PC-3 (cell line): ENCODE results near the gene E2F1. TPM values are rescaled to one million over a fixed set of nuclear protein-coding genes. Genes with fewer than 3 reads are reported as not detected.
A peak's percentile ranks its signal among the peaks of the same experiment; 100 is the strongest.

Experiments used
- ATAC-seq: fragments of 200-7000 bp; cut with Tn5 transposase; 2 replicates; pipeline ENCODE4 v1.9.1; 2020; ENCODE audit warnings: mild to moderate bottlenecking, moderate library complexity
- BruUV-seq: library from RNA; stranded (reverse); fragments of 400-500 nt; replicated peaks from 2 replicates; lab custom pipeline; 2021; lab: Mats Ljungman, UMichigan
- CTCF ChIA-PET: fragments of 300-600 bp; sonication (Branson Sonifier 250); formaldehyde crosslinking; loops from one replicate; lab custom pipeline; 2022; ENCODE audit warnings: antibody characterized with exemption; lab: Charles Lee
- POLR2A ChIA-PET: fragments of 300-600 bp; sonication (Branson Sonifier 250); formaldehyde crosslinking; loops from one replicate; lab custom pipeline; 2022; ENCODE audit warnings: antibody characterized with exemption; ENCODE audit not compliant: unreplicated experiment; lab: Charles Lee
- DNase-seq: peaks from one replicate; pipeline ENCODE4 v3.0.0-alpha.2; 2015
- H2AFZ ChIP-seq: fragments of 300-600 bp; sonication (generic); 2 replicates; pipeline ENCODE4 v1.6.0; 2016; ENCODE audit warnings: antibody characterized with exemption, low read length
- H3F3A ChIP-seq: fragments of 300-600 bp; sonication (generic); one replicate; pipeline ENCODE4 v1.6.0; 2017; ENCODE audit warnings: antibody characterized with exemption, low read length, control low read depth, mild to moderate bottlenecking; ENCODE audit not compliant: unreplicated experiment
- H3K27ac ChIP-seq: fragments of 300-600 bp; sonication (generic); 2 replicates; pipeline ENCODE4 v1.5.1; 2016; ENCODE audit warnings: mild to moderate bottlenecking, low read length
- H3K27me3 ChIP-seq: fragments of 300-600 bp; sonication (generic); 2 replicates; pipeline ENCODE4 v1.6.1; 2016; ENCODE audit warnings: low read length, mixed read lengths
- H3K36me3 ChIP-seq: fragments of 300-600 bp; sonication (generic); 2 replicates; pipeline ENCODE4 v1.6.1; 2016; ENCODE audit warnings: low read depth, mixed run types, low read length, mixed read lengths
- H3K4me1 ChIP-seq: fragments of 300-600 bp; sonication (generic); 2 replicates; pipeline ENCODE4 v1.5.1; 2016; ENCODE audit warnings: low read length; ENCODE audit not compliant: insufficient read depth
- H3K4me2 ChIP-seq: fragments of 300-600 bp; sonication (generic); 2 replicates; pipeline ENCODE4 v1.6.0; 2016; ENCODE audit warnings: low read length
- H3K4me3 ChIP-seq: fragments of 300-600 bp; sonication (generic); 2 replicates; pipeline ENCODE4 v1.5.1; 2016; ENCODE audit warnings: mild to moderate bottlenecking, low read length, mixed read lengths
- H3K79me2 ChIP-seq: fragments of 300-600 bp; sonication (generic); 2 replicates; pipeline ENCODE4 v1.6.1; 2017; ENCODE audit warnings: low read length, mixed read lengths
- H3K9ac ChIP-seq: fragments of 300-600 bp; sonication (generic); 2 replicates; pipeline ENCODE4 v1.6.0; 2016; ENCODE audit warnings: mild to moderate bottlenecking, low read length
- H3K9me2 ChIP-seq: fragments of 300-600 bp; sonication (generic); replicated peaks from 2 replicates; pipeline ENCODE4 v1.6.1; 2016; ENCODE audit warnings: mixed run types, low read length, mixed read lengths
- H3K9me3 ChIP-seq: fragments of 300-600 bp; sonication (generic); 2 replicates; pipeline ENCODE4 v1.6.1; 2016; ENCODE audit warnings: low read length, mixed read lengths
- H4K20me1 ChIP-seq: fragments of 300-600 bp; sonication (generic); 2 replicates; pipeline ENCODE4 v1.6.1; 2016; ENCODE audit warnings: low read length, mixed read lengths
- EZH2 ChIP-seq: fragments of 300-600 bp; sonication (generic); IDR thresholded peaks from one replicate; pipeline ENCODE4 v1.6.1; 2017; ENCODE audit warnings: antibody characterized with exemption, mild to moderate bottlenecking, low read length; ENCODE audit not compliant: unreplicated experiment
- EZH2phosphoT487 ChIP-seq: fragments of 300-600 bp; sonication (generic); IDR thresholded peaks from 2 replicates; pipeline ENCODE4 v1.6.1; 2018; ENCODE audit warnings: mild to moderate bottlenecking, antibody characterized with exemption, low read length, borderline replicate concordance
- intact Hi-C: fragments of 100-400 bp; cut with micrococcal nuclease; formaldehyde crosslinking; loops from 2 replicates; pipeline ENCODE4 v1.9.0; 2023
- total RNA-seq: library from RNA; depleted of rRNA; stranded (reverse); fragments of >200 nt; gene quantifications from 2 replicates; pipeline ENCODE4 v1.2.3, GENCODE V29; 2014
- TF ChIP-seq, protein P1 (sequence below): fragments of 300-600 bp; sonication (generic); conservative IDR thresholded peaks from 2 replicates; pipeline ENCODE4 v1.5.1; 2017; ENCODE audit warnings: antibody characterized with exemption, low read depth, mild to moderate bottlenecking, low read length

The E2F1 gene
- total RNA-seq, 1 experiment from 2014 or later, result 63.7 TPM

DNA sequence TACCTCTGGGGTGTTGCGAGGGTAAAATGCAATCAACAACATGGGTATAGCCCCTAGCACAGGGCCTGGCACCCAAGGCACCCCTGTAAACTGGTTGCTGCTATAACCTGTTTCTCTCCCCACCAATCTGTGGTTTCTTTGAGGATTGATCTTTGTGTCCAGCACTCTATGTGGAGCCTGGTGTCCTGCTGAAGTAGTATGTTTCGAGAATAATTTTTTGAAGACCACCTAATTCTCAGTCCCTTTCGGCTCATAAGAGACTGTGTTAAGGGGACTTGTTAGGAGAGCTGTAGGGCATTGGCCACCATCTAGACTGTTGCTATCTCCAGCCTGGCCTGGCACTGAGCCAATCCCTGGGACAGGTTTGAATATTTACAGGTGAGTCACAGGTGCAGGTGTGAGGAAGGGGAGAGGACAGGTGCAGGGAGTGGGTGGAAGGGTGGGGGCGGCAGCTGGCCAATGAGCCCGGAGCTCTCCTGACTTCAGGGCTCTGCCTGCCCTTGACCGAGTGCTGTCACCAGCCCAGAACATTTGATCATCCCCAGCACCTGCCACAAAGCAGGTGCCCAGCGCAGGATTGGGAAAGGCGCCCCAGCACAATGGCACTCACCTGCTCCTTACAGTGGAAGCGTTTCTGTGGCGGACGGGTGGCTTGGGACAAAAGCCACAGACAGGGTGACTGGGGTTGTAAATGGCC lies 32.1 kb downstream of the E2F1 start:
- no peaks in the 10 kb centered on the region; the same call in 1 of the 2 replicates for H3K36me3 ChIP-seq
- no peaks in the 10 kb centered on the region for H3K9me2 ChIP-seq
- no peak overlapping the region for H3K4me2 ChIP-seq
- intact Hi-C loops, result loop anchor here (1.0 kb wide), 1 partner anchor 197 kb away; no protein-coding TSS in a partner anchor
- ChIA-PET POLR2A (interaction anchor here (0.8 kb wide), 1 partner anchor 197 kb away, joined by 3 read pairs; no protein-coding TSS in a partner anchor), CTCF (interaction anchor here (1.1 to 1.8 kb wide), 4 partner anchors 127 to 209 kb away, joined by 3 to 14 read pairs (median 4); no protein-coding TSS in a partner anchor)
- H3K9me3 ChIP-seq, result no peaks in the 10 kb centered on the region
- peak; percentile 62 for DNase-seq
- no peaks in the 10 kb centered on the region for H3F3A ChIP-seq
- ATAC-seq, result peak; percentile 33
- H3K79me2 ChIP-seq, result no peaks in the 10 kb centered on the region
- no peaks in the 10 kb centered on the region for H4K20me1 ChIP-seq
- no peak overlapping the region for H3K27ac ChIP-seq
- H3K4me1 ChIP-seq, result peaks cover 23% of the 10 kb centered on the region
- no peaks in the 10 kb centered on the region for H3K27me3 ChIP-seq
- TF ChIP-seq EZH2phosphoT487 (no peak), EZH2 (no peak)
- TF ChIP-seq, protein P1, sequence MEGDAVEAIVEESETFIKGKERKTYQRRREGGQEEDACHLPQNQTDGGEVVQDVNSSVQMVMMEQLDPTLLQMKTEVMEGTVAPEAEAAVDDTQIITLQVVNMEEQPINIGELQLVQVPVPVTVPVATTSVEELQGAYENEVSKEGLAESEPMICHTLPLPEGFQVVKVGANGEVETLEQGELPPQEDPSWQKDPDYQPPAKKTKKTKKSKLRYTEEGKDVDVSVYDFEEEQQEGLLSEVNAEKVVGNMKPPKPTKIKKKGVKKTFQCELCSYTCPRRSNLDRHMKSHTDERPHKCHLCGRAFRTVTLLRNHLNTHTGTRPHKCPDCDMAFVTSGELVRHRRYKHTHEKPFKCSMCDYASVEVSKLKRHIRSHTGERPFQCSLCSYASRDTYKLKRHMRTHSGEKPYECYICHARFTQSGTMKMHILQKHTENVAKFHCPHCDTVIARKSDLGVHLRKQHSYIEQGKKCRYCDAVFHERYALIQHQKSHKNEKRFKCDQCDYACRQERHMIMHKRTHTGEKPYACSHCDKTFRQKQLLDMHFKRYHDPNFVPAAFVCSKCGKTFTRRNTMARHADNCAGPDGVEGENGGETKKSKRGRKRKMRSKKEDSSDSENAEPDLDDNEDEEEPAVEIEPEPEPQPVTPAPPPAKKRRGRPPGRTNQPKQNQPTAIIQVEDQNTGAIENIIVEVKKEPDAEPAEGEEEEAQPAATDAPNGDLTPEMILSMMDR, result no peak
- no TSS peak for BruUV-seq
- no peak overlapping the region for H3K4me3 ChIP-seq
- H3K9ac ChIP-seq, result no peak overlapping the region
- H2AFZ ChIP-seq, result no peak overlapping the region

DNA sequence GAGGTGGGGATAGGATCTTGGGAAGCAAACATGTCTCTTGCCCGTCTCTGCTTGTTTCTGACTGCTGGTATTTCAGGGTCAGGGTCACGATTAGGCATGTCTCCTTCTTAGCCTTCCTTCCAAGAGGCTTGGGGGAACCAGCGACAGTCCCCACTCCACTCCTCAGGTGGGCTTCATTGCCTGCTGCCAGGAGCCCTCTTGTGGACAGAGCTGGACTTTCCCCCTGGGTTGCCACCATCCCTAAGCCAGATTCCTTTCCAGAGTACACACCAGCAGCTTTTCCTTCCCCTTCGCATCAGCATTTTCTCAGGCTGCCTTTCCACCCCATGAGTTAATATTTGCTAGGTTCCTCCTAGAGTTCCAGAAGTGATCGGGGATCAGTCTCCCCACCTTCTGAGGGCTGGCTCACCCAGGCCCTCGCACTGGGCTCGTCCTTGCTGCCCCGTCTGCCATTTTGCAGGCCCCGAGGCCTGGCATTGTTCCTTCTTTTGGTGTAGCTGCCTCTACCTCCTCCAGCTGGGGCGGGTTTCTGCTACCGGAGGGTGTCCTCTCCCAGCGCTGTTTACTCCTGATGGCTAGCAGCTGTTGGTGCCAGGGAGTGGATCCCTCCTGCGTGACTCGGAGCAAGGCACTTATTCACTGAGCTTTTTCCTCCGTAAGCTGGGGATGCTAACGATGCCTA lies 32.8 kb downstream of the E2F1 start:
- ChIA-PET POLR2A (no interaction called here), CTCF (interaction anchor here (0.6 to 1.8 kb wide), 5 partner anchors 13 to 208 kb away, joined by 3 to 14 read pairs (median 4); partner anchors contain the start of gene ACTL10)
- Histone ChIP-seq H3K27me3 (no peaks in the 10 kb centered on the region), H3K9me3 (no peaks in the 10 kb centered on the region), H3K4me3 (no peak overlapping the region), H3K4me2 (0 out of 2 replicates have a peak overlapping the region, but pooled peaks have one; percentile 16), H3K9ac (no peak overlapping the region), H3K27ac (no peak overlapping the region), H3K36me3 (no peaks in the 10 kb centered on the region; the same call in 1 of the 2 replicates), H3K79me2 (no peaks in the 10 kb centered on the region), H3F3A (no peaks in the 10 kb centered on the region), H4K20me1 (no peaks in the 10 kb centered on the region), H2AFZ (no peak overlapping the region), H3K9me2 (no peaks in the 10 kb centered on the region), H3K4me1 (peaks cover 29% of the 10 kb centered on the region)
- ATAC-seq (peak; percentile 66), DNase-seq (peak; percentile 69)
- TF ChIP-seq, protein P1, result peak; percentile 92
- TF ChIP-seq EZH2, result no peak
- TSS peak; percentile 14 for BruUV-seq
- intact Hi-C loops, result loop anchor here (1.0 kb wide), 1 partner anchor 196 kb away; no protein-coding TSS in a partner anchor
